Tibial nerve (tissue), 4 donors: Measurements from ENCODE around the gene SLTM. TPM values are rescaled to one million over a fixed set of nuclear protein-coding genes. Genes with fewer than 3 reads are reported as not detected.

Source experiments
- DNase-seq, 2 donors: peaks; one replicate each; pipeline ENCODE4 v3.0.0-alpha.2; 2019; ENCODE audit warnings: low spot score in 2 of 2
- H3K27ac ChIP-seq, 4 donors: fragments of 200-600 bp; sonication (generic) in 3 of 4; one replicate each; pipeline ENCODE4 v1.5.1; 2017 to 2019; ENCODE audit warnings: mild to moderate bottlenecking in 1 of 4
- H3K27me3 ChIP-seq, 2 donors: fragments of 200-600 bp; sonication (generic) in 1 of 2; one replicate each; pipeline versions ENCODE4 v1.5.1 to v1.6.0; 2017 to 2019
- H3K36me3 ChIP-seq, 3 donors: fragments of 200-600 bp; sonication (generic); one replicate each; pipeline ENCODE4 v1.5.1; 2018 to 2019
- H3K4me1 ChIP-seq, 4 donors: fragments of 200-600 bp; sonication (generic) in 3 of 4; one replicate each; pipeline ENCODE4 v1.5.1; 2017 to 2019
- H3K4me3 ChIP-seq, 4 donors: fragments of 200-600 bp; sonication (generic) in 3 of 4; one replicate each; pipeline ENCODE4 v1.5.1; 2017 to 2019; ENCODE audit warnings: mild to moderate bottlenecking in 1 of 4, moderate library complexity in 1 of 4
- H3K9me3 ChIP-seq, 4 donors: fragments of 200-600 bp; sonication (generic) in 3 of 4; one replicate each; pipeline ENCODE4 v1.5.1; 2017 to 2019
- EP300 ChIP-seq, 2 donors: sonication (generic); formaldehyde crosslinking; IDR thresholded peaks; one replicate each; pipeline ENCODE4 v1.6.1; 2017; ENCODE audit warnings: antibody characterized with exemption in 2 of 2, mild to moderate bottlenecking in 1 of 2
- POLR2A ChIP-seq, 2 donors: fragments of 450-650 bp; IDR thresholded peaks; one replicate each; pipeline ENCODE4 v1.6.1; 2017; ENCODE audit warnings: antibody characterized with exemption in 2 of 2, mild to moderate bottlenecking in 2 of 2, moderate library complexity in 2 of 2
- WGBS, 2 donors: methylation state at CpG; one replicate each; pipeline ENCODE4 v1.1.5; 2018; 5-methylcytosine and 5-hydroxymethylcytosine counted together
- total RNA-seq, 4 donors: library from RNA; depleted of rRNA; stranded (reverse); fragments of >200 nt; gene quantifications; one replicate each; pipeline ENCODE4 v1.1.0, GENCODE V29; 2016
- TF ChIP-seq, protein P1 (sequence below), 5 experiments: fragments of 200-600 bp in 3 of 5; fragments of 450-650 bp in 2 of 5; sonication (generic) in 3 of 5; IDR thresholded peaks; one replicate each; pipeline ENCODE4 v1.5.1; 2016 to 2019; ENCODE audit warnings: antibody characterized with exemption in 5 of 5, mild to moderate bottlenecking in 3 of 5, moderate library complexity in 2 of 5

The SLTM gene
- total RNA-seq, 4 donors from 2014 or later = 87.9 to 126 (median 115) TPM

DNA sequence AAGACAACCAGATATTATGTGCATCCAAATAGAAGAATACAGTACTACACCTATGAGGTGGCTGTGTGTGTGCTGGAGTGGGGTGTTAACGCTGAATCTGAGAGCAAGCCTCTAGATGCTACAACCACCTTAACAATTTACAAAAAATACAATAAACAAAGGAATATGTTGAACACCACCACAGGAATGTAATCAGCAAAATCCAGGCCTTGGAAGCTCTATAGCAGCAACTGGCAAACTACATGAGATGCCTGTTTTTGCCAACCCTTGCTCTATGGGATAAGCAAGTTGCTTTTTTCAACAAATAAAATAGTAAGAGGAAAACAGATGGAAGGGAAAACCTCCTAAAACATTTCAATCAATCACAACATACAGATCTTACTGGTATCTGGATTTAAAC lies 23.9 kb downstream of the SLTM start:
- H3K27me3 ChIP-seq = no peaks in the 10 kb centered on the region
- TF ChIP-seq, protein P1, sequence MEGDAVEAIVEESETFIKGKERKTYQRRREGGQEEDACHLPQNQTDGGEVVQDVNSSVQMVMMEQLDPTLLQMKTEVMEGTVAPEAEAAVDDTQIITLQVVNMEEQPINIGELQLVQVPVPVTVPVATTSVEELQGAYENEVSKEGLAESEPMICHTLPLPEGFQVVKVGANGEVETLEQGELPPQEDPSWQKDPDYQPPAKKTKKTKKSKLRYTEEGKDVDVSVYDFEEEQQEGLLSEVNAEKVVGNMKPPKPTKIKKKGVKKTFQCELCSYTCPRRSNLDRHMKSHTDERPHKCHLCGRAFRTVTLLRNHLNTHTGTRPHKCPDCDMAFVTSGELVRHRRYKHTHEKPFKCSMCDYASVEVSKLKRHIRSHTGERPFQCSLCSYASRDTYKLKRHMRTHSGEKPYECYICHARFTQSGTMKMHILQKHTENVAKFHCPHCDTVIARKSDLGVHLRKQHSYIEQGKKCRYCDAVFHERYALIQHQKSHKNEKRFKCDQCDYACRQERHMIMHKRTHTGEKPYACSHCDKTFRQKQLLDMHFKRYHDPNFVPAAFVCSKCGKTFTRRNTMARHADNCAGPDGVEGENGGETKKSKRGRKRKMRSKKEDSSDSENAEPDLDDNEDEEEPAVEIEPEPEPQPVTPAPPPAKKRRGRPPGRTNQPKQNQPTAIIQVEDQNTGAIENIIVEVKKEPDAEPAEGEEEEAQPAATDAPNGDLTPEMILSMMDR (IDR thresholded peaks at IDR 0.05) = no peak
- TF ChIP-seq POLR2A (IDR thresholded peaks at IDR 0.05) (no peak), EP300 (IDR thresholded peaks at IDR 0.05) (no peak)
- no peak overlapping the region for H3K4me3 ChIP-seq
- H3K4me1 ChIP-seq = peaks cover 0 to 33% (median 0%) of the 10 kb centered on the region in 4 donors
- no peak for DNase-seq
- 72 to 83% methylated on average over 1 of the region's 1 CpG for WGBS, 2 donors
- peaks cover 0 to 44% (median 4%) of the 10 kb centered on the region in 3 donors for H3K36me3 ChIP-seq
- H3K27ac ChIP-seq = no peak overlapping the region
- no peaks in the 10 kb centered on the region for H3K9me3 ChIP-seq

DNA sequence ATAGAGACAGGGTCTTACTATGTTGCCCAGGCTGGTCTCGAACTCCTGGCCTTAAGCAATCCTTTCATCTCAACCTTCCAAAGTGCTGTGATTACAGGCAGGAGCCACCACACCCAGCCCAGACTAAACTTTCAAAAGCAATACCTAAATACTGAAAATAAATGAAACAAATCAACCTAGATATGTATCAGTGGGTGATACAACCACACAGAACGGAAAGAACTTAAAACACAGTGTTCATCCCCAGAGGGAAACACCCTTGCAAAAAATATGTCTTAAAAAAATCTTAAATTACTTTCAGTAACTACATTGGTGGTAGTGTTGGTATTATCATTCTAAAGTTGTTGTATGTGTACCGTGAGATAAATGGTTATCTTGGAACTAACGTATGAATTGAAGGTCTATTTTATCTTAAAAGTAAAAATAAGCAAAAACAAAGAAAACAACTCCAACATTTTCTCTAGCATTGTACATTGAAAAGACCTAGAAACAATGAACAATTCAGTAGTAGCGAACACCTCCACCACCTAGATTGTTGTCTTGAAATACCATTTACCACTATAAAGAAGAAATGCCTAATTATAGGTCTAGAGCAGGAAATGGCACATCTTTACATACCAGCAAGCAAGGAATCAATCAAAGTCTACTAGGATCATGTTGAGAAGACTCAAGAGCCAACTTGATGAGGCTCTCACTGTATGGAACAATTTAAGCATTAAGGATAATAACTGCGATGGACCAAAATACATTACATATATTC lies 24.7 kb downstream of the SLTM start:
- Histone ChIP-seq H3K4me1 (peaks cover 0 to 33% (median 0%) of the 10 kb centered on the region in 4 donors), H3K9me3 (no peaks in the 10 kb centered on the region), H3K4me3 (no peak overlapping the region), H3K27ac (no peak overlapping the region), H3K27me3 (no peaks in the 10 kb centered on the region), H3K36me3 (peaks cover 0 to 41% (median 4%) of the 10 kb centered on the region in 3 donors)
- no peak for DNase-seq
- TF ChIP-seq POLR2A (IDR thresholded peaks at IDR 0.05) (no peak), EP300 (IDR thresholded peaks at IDR 0.05) (no peak)
- TF ChIP-seq, protein P1 (IDR thresholded peaks at IDR 0.05) = no peak
- WGBS, 2 donors = 89 to 90% methylated on average over 6 of the region's 6 CpGs

DNA sequence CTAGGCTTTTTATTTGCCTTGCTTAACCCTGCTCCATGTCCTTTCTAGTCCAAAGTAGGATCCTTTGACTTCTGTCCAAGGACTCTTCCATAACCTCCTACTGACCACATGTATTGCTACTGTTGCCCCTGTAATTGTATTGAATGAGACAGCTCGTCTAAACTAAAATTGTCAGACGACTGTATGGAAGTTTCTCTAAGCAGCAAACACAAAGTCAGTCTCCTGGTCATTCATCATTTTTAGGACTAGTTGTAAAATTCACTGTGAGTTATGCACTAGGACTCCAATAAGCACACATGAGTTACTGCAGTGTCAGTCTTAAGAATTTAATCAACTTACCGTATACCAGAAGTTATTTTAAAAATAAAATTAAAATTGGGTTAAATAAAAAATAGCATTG lies 32.8 kb downstream of the SLTM start:
- H3K4me1 ChIP-seq = peaks cover 0 to 3% (median 0%) of the 10 kb centered on the region in 4 donors
- H3K4me3 ChIP-seq = no peak overlapping the region
- no peaks in the 10 kb centered on the region for H3K9me3 ChIP-seq
- no peak for DNase-seq
- H3K36me3 ChIP-seq = peaks cover 0 to 52% (median 8%) of the 10 kb centered on the region in 3 donors
- no peak overlapping the region for H3K27ac ChIP-seq
- WGBS, 2 donors = 79 to 83% methylated on average over 3 of the region's 3 CpGs
- TF ChIP-seq, protein P1 (IDR thresholded peaks at IDR 0.05) = no peak
- TF ChIP-seq POLR2A (IDR thresholded peaks at IDR 0.05) (no peak), EP300 (IDR thresholded peaks at IDR 0.05) (no peak)
- H3K27me3 ChIP-seq = no peaks in the 10 kb centered on the region

DNA sequence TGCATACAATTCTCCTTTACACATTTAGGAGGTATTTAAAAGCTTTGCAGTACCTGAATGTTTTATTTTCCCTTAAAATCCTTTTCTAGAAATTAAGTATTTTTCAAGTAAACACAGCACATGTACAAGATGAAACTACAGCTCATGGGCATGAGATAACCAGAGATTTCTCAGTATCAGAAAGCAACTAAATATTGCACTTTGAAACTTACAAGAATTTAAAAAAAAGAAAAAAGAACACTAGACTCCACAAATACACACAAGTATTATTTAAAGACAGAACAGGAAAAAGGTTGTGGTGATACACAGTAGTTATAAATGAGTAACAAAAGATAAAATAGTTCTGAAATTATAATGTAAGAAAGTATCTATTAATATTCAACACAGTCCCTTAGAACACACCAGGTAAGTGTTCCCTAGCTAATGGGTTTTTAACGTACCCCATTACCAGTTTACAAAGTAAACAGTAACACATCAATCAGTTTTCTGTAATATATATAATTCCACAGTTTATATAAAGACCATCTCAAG lies 35.3 kb downstream of the SLTM start:
- TF ChIP-seq, protein P1 (IDR thresholded peaks at IDR 0.05) = no peak
- TF ChIP-seq EP300 (IDR thresholded peaks at IDR 0.05) (no peak), POLR2A (IDR thresholded peaks at IDR 0.05) (no peak)
- WGBS, 2 donors = 87% methylated on average over 1 of the region's 1 CpG
- DNase-seq = no peak
- H3K4me3 ChIP-seq = no peak overlapping the region
- H3K27me3 ChIP-seq = no peaks in the 10 kb centered on the region
- no peak overlapping the region for H3K27ac ChIP-seq
- peaks cover 0 to 66% (median 5%) of the 10 kb centered on the region in 3 donors for H3K36me3 ChIP-seq
- H3K4me1 ChIP-seq = peaks cover 0 to 3% (median 0%) of the 10 kb centered on the region in 4 donors
- no peaks in the 10 kb centered on the region for H3K9me3 ChIP-seq

DNA sequence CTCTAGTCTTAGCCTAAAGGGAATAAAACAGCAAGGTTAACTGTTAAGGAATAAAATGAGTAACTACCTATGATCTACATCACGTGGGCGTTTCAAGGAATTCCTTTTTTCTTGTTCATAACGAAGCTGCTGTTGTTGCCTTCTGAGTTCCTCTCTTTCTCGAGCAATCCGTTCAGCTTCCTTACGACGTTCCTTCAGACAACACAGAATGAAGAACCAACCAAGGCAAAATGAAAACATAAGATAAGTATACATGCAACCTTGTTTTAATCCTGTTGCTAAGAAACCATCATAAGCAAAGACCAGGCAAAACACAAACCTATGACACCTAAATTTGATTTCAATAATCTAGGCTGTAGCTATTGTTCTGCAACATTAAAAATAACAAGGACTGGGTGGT lies 44.1 kb downstream of the SLTM start:
- TF ChIP-seq EP300 (IDR thresholded peaks at IDR 0.05) (no peak), POLR2A (IDR thresholded peaks at IDR 0.05) (no peak)
- TF ChIP-seq, protein P1 (IDR thresholded peaks at IDR 0.05) = no peak
- WGBS, 2 donors = 79 to 83% methylated on average over 7 of the region's 7 CpGs
- Histone ChIP-seq H3K36me3 (peaks cover 3 to 100% (median 33%) of the 10 kb centered on the region in 3 donors), H3K27ac (no peak overlapping the region), H3K4me1 (no peaks in the 10 kb centered on the region), H3K4me3 (no peak overlapping the region), H3K9me3 (no peaks in the 10 kb centered on the region), H3K27me3 (no peaks in the 10 kb centered on the region)
- no peak for DNase-seq
